ENCODE measurements around the gene NXF1. TPM values are rescaled to one million over a fixed set of nuclear protein-coding genes. Genes with fewer than 3 reads are reported as not detected.

Gene NXF1
- total and polyA plus RNA-seq, 2 of the 13 experiments (the other 11 are each of a cell fraction or from before 2014, with no cell fraction given), result 30.4 to 30.9 TPM

- TF ChIP-seq MAZ (IDR thresholded peaks at IDR 0.05; ENCODE audit: borderline replicate concordance, low read depth, low read length) (no peak), MAZ (CRISPR knock-in tag; IDR thresholded peaks at IDR 0.05; ENCODE audit: low read depth) (no peak), ZNF256 (CRISPR knock-in tag; conservative IDR thresholded peaks at IDR 0.05) (no peak), ATF7 (IDR thresholded peaks at IDR 0.05) (no peak), ATF7 (CRISPR knock-in tag; IDR thresholded peaks at IDR 0.05) (no peak), POLR2AphosphoS5 (IDR thresholded peaks at IDR 0.05; ENCODE audit: low read depth, low read length) (peak; percentile 8; the same call in 1 of the 2 replicates)
These were observed 47.4 kb upstream of the NXF1 start (continued) for GRCh38 chr11:62852523-62853188.

DNA sequence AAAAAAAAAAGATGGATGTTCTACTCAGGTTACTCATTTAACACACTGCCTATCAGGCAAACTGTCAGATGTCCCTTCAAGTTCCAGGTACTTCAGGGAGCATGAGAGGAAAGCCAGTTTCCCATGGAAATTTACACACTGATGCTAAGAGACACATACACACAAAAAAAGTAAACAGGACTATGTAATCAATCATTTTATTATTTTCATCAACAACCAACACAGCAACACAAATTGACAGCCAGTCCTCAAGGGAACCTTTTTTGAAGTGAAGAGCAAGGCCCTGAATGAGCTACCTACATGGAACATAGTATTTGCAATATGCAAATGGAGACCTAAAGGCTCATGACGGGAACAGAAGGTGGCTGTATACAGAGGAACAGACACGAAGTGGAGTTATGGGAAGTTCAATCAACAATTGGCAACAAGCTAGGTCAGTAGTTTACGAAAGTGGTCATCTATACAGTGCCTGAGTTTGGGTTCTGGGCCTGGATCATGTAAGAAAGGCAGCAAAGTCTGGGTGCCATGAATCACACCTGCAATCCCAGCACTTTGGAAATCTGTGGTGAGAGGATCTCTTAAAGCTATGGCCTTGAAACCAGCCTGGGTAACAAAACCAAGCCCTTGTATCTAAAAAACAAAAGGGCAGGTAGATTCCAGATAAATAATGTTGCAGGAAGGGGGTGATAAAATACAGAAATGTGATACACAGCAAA, 46.7 kb upstream of the NXF1 start:
- Histone ChIP-seq H3K4me3 (replicated peaks in 1 of 3; ENCODE audit: insufficient read depth in 1 of 3, low read depth in 2 of 3, low read length in 3 of 3) (no peak overlapping the region), H3K9me3 (ENCODE audit: low read length) (no peaks in the 10 kb centered on the region), H3K36me3 (replicated peaks in 1 of 2; ENCODE audit: control insufficient read depth in 1 of 2, insufficient read depth in 2 of 2, low read length in 2 of 2) (peaks cover 11 to 33% of the 10 kb centered on the region in 2 experiments), H3K27ac (ENCODE audit: extremely low read length, insufficient read depth, low read length) (peak overlapping the region; percentile 51), H3K79me2 (ENCODE audit: insufficient read depth, low read length) (peaks cover 42% of the 10 kb centered on the region), H4K20me1 (ENCODE audit: insufficient read depth, low read length) (peaks cover 37% of the 10 kb centered on the region), H2AFZ (ENCODE audit: low read length) (no peak overlapping the region), H3K4me2 (ENCODE audit: low read depth, low read length) (peak overlapping the region; percentile 99; the same call in 1 of the 2 replicates), H3K9ac (ENCODE audit: insufficient read depth, low read depth, low read length) (no peak overlapping the region; the same call in 1 of the 2 replicates), H3K4me1 (ENCODE audit: insufficient read depth, low read length) (peaks cover 51% of the 10 kb centered on the region), H3K27me3 (ENCODE audit: control insufficient read depth in 1 of 2, insufficient read depth in 2 of 2, low read length in 2 of 2) (no peaks in the 10 kb centered on the region; a peak in 1 of 5 replicates)
- intact Hi-C loops (cut with micrococcal nuclease; ENCODE audit: unreplicated experiment) (no loop called here), in situ Hi-C loops (cut with HindIII; ENCODE audit: extremely low pct_ligation_motif_present, low pct_unique_long_range_greater_than_20kb) (no loop called here)
- POLR2A ChIA-PET, result interaction anchor here (1.2 to 9.4 kb wide), 10 partner anchors 9 to 98 kb away, joined by 3 to 362 read pairs (median 6); partner anchors contain the start of genes POLR2G, SLC3A2, STX5 and TEX54
- BruUV-seq (replicated peaks), result no TSS peak
- ATAC-seq (peak; percentile 17), FAIRE-seq (no peak), DNase-seq (ENCODE audit: low spot score) (peak; percentile 50)
- CTCF ChIA-PET (ENCODE audit: low intra/inter-chr PET ratio, low total read pairs), result no interaction called here
- WGBS (ENCODE audit: low lambda C conversion rate), result 78% methylated on average over 3 of the region's 3 CpGs
- TF ChIP-seq ZNF564 (CRISPR knock-in tag; IDR thresholded peaks at IDR 0.05) (no peak), SALL1 (CRISPR knock-in tag; IDR thresholded peaks at IDR 0.05) (no peak), ZNF282 (IDR thresholded peaks at IDR 0.05; ENCODE audit: partially characterized antibody) (no peak), EP300 (IDR thresholded peaks at IDR 0.05; ENCODE audit: low read depth in 2 of 2, low read length in 2 of 2) (no peak), EP300 (CRISPR knock-in tag; IDR thresholded peaks at IDR 0.05; ENCODE audit: borderline replicate concordance) (no peak), POLR2AphosphoS5 (IDR thresholded peaks at IDR 0.05; ENCODE audit: low read depth, low read length) (peak; percentile 44; the same call in 1 of the 2 replicates), AFF4 (CRISPR knock-in tag; IDR thresholded peaks at IDR 0.05) (no peak), TCF12 (IDR thresholded peaks at IDR 0.05) (no peak), TCF12 (CRISPR knock-in tag; IDR thresholded peaks at IDR 0.05) (no peak), ZNF180 (CRISPR knock-in tag; IDR thresholded peaks at IDR 0.05; ENCODE audit: borderline replicate concordance, low read depth) (no peak), SIX1 (CRISPR knock-in tag; IDR thresholded peaks at IDR 0.05; ENCODE audit: borderline replicate concordance) (no peak), RBM22 (optimal IDR thresholded peaks at IDR 0.05; ENCODE audit: low read length) (peak; percentile 3), ZNF780A (CRISPR knock-in tag; IDR thresholded peaks at IDR 0.05) (0 out of 2 replicates have a peak, but pooled peaks have one; percentile 25), ZNF143 (CRISPR knock-in tag; IDR thresholded peaks at IDR 0.05) (0 out of 2 replicates have a peak, but pooled peaks have one; percentile 4), CBFB (CRISPR knock-in tag; IDR thresholded peaks at IDR 0.05) (no peak), ZNF354B (CRISPR knock-in tag; IDR thresholded peaks at IDR 0.05) (no peak)
